GM12801 (cell line): ENCODE data around the gene USH2A.

Experiments
- TF ChIP-seq, protein P1 (sequence below): IDR thresholded peaks from one replicate; pipeline ENCODE4 v1.5.1; 2011; ENCODE audit warnings: control low read depth; ENCODE audit not compliant: insufficient read length; ENCODE audit errors: extremely low read depth

USH2A gene

GRCh38 chr1:215824245-215824644, 599.0 kb downstream of the USH2A start:
- TF ChIP-seq, protein P1, sequence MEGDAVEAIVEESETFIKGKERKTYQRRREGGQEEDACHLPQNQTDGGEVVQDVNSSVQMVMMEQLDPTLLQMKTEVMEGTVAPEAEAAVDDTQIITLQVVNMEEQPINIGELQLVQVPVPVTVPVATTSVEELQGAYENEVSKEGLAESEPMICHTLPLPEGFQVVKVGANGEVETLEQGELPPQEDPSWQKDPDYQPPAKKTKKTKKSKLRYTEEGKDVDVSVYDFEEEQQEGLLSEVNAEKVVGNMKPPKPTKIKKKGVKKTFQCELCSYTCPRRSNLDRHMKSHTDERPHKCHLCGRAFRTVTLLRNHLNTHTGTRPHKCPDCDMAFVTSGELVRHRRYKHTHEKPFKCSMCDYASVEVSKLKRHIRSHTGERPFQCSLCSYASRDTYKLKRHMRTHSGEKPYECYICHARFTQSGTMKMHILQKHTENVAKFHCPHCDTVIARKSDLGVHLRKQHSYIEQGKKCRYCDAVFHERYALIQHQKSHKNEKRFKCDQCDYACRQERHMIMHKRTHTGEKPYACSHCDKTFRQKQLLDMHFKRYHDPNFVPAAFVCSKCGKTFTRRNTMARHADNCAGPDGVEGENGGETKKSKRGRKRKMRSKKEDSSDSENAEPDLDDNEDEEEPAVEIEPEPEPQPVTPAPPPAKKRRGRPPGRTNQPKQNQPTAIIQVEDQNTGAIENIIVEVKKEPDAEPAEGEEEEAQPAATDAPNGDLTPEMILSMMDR: no peak

DNA sequence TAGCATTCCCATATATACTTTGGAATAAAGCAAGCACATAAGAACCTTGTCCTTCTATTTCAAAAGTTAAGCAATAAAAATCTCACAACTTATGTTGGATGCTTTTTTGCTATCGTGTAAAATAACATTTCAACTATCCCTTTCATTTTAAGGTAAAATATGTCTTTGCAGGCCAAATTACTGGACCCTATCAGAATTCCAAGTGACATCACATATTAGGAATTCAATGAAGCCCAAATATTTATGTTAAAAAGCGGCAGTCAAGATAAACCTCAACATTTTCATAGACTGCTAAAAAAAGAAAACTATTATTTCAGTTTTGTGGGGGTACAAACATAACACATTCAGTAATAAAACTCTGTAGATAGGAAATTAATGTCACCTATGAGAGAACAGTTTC, 604.1 kb downstream of the USH2A start:
- TF ChIP-seq, protein P1: no peak

- TF ChIP-seq, protein P1: no peak
These were observed 615.3 kb downstream of the USH2A start for GRCh38 chr1:215807911-215808436.

DNA sequence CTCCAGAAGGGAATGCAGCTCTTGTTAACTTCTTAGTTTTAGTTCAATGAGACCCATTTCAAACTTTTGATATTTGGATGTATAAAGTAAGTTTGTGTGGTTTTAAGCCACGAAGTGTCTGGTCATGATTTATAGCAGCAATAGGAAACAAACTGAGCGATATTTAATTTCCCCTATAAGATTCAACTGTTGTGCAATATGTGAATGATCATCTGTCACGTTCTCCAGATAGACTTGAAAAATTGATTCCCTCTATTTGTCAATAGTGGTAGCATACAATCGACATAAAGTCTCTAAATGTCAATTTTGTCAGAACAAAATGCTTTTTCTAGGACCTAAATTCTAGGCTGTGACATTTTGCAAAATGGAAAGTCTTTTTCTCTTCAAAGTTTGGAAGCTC, 616.0 kb downstream of the USH2A start:
- TF ChIP-seq, protein P1: no peak

- TF ChIP-seq, protein P1: no peak
These were observed 625.4 kb downstream of the USH2A start for GRCh38 chr1:215797859-215798258.

- TF ChIP-seq, protein P1: no peak
These were observed 629.1 kb downstream of the USH2A start for GRCh38 chr1:215794156-215794555.

GRCh38 chr1:215793180-215793579, 630.1 kb downstream of the USH2A start:
- TF ChIP-seq, protein P1: no peak
